ENCODE data around the gene SENP5.

GRCh38 chr3:196948442-196949284 is 80.9 kb downstream of the SENP5 start:
- peak; percentile 35 for TF ChIP-seq CTCF (IDR thresholded peaks at IDR 0.05; ENCODE audit: borderline replicate concordance, extremely low read depth, low read length, poor library complexity, severe bottlenecking)
- TF ChIP-seq EZH2 (IDR thresholded peaks at IDR 0.05; ENCODE audit: borderline replicate concordance, low read depth, low read length, severe bottlenecking), result no peak

All from DND-41 (cell line).